ENCODE data around the gene USP44. TPM values are rescaled to one million over a fixed set of nuclear protein-coding genes. Genes with fewer than 3 reads are reported as not detected.

Gene USP44
- total RNA-seq, 2 donors from 2014 or later, result 17.5 to 30.8 TPM

- Histone ChIP-seq H3K4me1 (ENCODE audit: control insufficient read depth, insufficient read depth, low read length) (no peaks in the 10 kb centered on the region), H3K9me3 (ENCODE audit: control insufficient read depth, low read length) (peaks cover 14% of the 10 kb centered on the region), H3K4me3 (ENCODE audit: low read length) (no peak overlapping the region), H3K36me3 (ENCODE audit: control insufficient read depth, insufficient read depth, low read length) (peaks cover 89% of the 10 kb centered on the region), H3K27ac (ENCODE audit: low read depth, low read length) (no peak overlapping the region), H3K9ac (ENCODE audit: extremely low read depth, low read length, poor library complexity, severe bottlenecking) (no peak overlapping the region), H3K27me3 (ENCODE audit: control insufficient read depth, insufficient read depth, low read length, poor library complexity, severe bottlenecking) (no peaks in the 10 kb centered on the region)
- Mint-ChIP-seq H3K27ac (no peak overlapping the region), H3K9me3 (peaks cover 12% of the 10 kb centered on the region), H3K4me3 (no peak overlapping the region), H3K4me1 (no peaks in the 10 kb centered on the region), H3K27me3 (ENCODE audit: insufficient read depth) (no peaks in the 10 kb centered on the region), H3K36me3 (ENCODE audit: low read depth) (peaks cover 81% of the 10 kb centered on the region)
- DNase-seq, result no peak
- 83% methylated on average over 1 of the region's 2 CpGs; no CpG with 5 or more reads in 1 of the 2 experiments for WGBS, 2 experiments (ENCODE audit: insufficient coverage in 1 of 2, insufficient read length in 1 of 2)
- TF ChIP-seq CTCF (conservative IDR thresholded peaks at IDR 0.05), result no peak
Measured at GRCh38 chr12:95499772-95500171, 51.5 kb downstream of the USP44 start.

- TF ChIP-seq CTCF (conservative IDR thresholded peaks at IDR 0.05), result no peak
- Mint-ChIP-seq H3K4me3 (no peak overlapping the region), H3K9me3 (peaks cover 12% of the 10 kb centered on the region), H3K4me1 (no peaks in the 10 kb centered on the region), H3K27me3 (ENCODE audit: insufficient read depth) (no peaks in the 10 kb centered on the region), H3K27ac (no peak overlapping the region), H3K36me3 (ENCODE audit: low read depth) (peaks cover 80% of the 10 kb centered on the region)
- H3K27ac ChIP-seq (ENCODE audit: low read depth, low read length), result no peak overlapping the region
- no peaks in the 10 kb centered on the region for H3K27me3 ChIP-seq (ENCODE audit: control insufficient read depth, insufficient read depth, low read length, poor library complexity, severe bottlenecking)
- H3K36me3 ChIP-seq (ENCODE audit: control insufficient read depth, insufficient read depth, low read length), result peaks cover 89% of the 10 kb centered on the region
- H3K9me3 ChIP-seq (ENCODE audit: control insufficient read depth, low read length), result peaks cover 14% of the 10 kb centered on the region
- H3K4me1 ChIP-seq (ENCODE audit: control insufficient read depth, insufficient read depth, low read length), result no peaks in the 10 kb centered on the region
- DNase-seq, result no peak
- H3K9ac ChIP-seq (ENCODE audit: extremely low read depth, low read length, poor library complexity, severe bottlenecking), result no peak overlapping the region
- H3K4me3 ChIP-seq (ENCODE audit: low read length), result no peak overlapping the region
- 92 to 100% methylated on average over 3 to 5 of the region's 5 CpGs for WGBS, 2 experiments (ENCODE audit: insufficient coverage in 1 of 2, insufficient read length in 1 of 2)
Measured at GRCh38 chr12:95498968-95499367, 52.3 kb downstream of the USP44 start.

- peaks cover 70% of the 10 kb centered on the region for H3K36me3 Mint-ChIP-seq (ENCODE audit: low read depth)
- no peaks in the 10 kb centered on the region for H3K4me1 Mint-ChIP-seq
- DNase-seq, result no peak
- H3K4me3 Mint-ChIP-seq, result no peak overlapping the region
- H3K27me3 Mint-ChIP-seq (ENCODE audit: insufficient read depth), result no peaks in the 10 kb centered on the region
- Histone ChIP-seq H3K4me1 (ENCODE audit: control insufficient read depth, insufficient read depth, low read length) (no peaks in the 10 kb centered on the region), H3K36me3 (ENCODE audit: control insufficient read depth, insufficient read depth, low read length) (peaks cover 84% of the 10 kb centered on the region), H3K27me3 (ENCODE audit: control insufficient read depth, insufficient read depth, low read length, poor library complexity, severe bottlenecking) (no peaks in the 10 kb centered on the region), H3K9me3 (ENCODE audit: control insufficient read depth, low read length) (peaks cover 14% of the 10 kb centered on the region), H3K27ac (ENCODE audit: low read depth, low read length) (no peak overlapping the region), H3K9ac (ENCODE audit: extremely low read depth, low read length, poor library complexity, severe bottlenecking) (no peak overlapping the region), H3K4me3 (ENCODE audit: low read length) (no peak overlapping the region)
- 94% methylated on average over 4 of the region's 4 CpGs; no CpG with 5 or more reads in 1 of the 2 experiments for WGBS, 2 experiments (ENCODE audit: insufficient coverage in 1 of 2, insufficient read length in 1 of 2)
- TF ChIP-seq CTCF (conservative IDR thresholded peaks at IDR 0.05), result no peak
- peaks cover 12% of the 10 kb centered on the region for H3K9me3 Mint-ChIP-seq
- no peak overlapping the region for H3K27ac Mint-ChIP-seq
Measured at GRCh38 chr12:95497031-95497430, 54.2 kb downstream of the USP44 start.
